T-helper 1 cell treated with Interleukin-12 subunit alpha and Interleukin-12 subunit beta and Interleukin-4 antibody, amounts not matched to agents 30 μg/mL and 1 μg/mL, for 36 hours (primary cell): Measurements from ENCODE around the gene ACE2.

ENCODE experiments used
- H3K27ac Mint-ChIP-seq: one replicate; pipeline ENCODE4 v1.8.0; 2021; ENCODE audit warnings: mild to moderate bottlenecking, mixed read lengths
- H3K27me3 Mint-ChIP-seq: one replicate; pipeline ENCODE4 v1.8.0; 2021; ENCODE audit warnings: low read depth, mixed read lengths
- H3K36me3 Mint-ChIP-seq: one replicate; pipeline ENCODE4 v1.8.0; 2021; ENCODE audit warnings: low read depth, mixed read lengths
- H3K4me1 Mint-ChIP-seq: one replicate; pipeline ENCODE4 v1.8.0; 2021; ENCODE audit warnings: low read depth, mixed read lengths
- H3K4me3 Mint-ChIP-seq: one replicate; pipeline ENCODE4 v1.8.0; 2021; ENCODE audit warnings: mild to moderate bottlenecking, moderate library complexity, mixed read lengths
- H3K9me3 Mint-ChIP-seq: one replicate; pipeline ENCODE4 v1.8.0; 2021; ENCODE audit warnings: mixed read lengths

The ACE2 gene

GRCh38 chrX:15560924-15561323, 39.8 kb downstream of the ACE2 start:
- no peaks in the 10 kb centered on the region for H3K9me3 Mint-ChIP-seq
- no peak overlapping the region for H3K4me3 Mint-ChIP-seq
- no peaks in the 10 kb centered on the region for H3K4me1 Mint-ChIP-seq
- H3K27ac Mint-ChIP-seq, result no peak overlapping the region
- H3K36me3 Mint-ChIP-seq, result no peaks in the 10 kb centered on the region
- H3K27me3 Mint-ChIP-seq, result no peaks in the 10 kb centered on the region

- H3K27me3 Mint-ChIP-seq, result no peaks in the 10 kb centered on the region
- H3K27ac Mint-ChIP-seq, result no peak overlapping the region
- H3K4me1 Mint-ChIP-seq, result no peaks in the 10 kb centered on the region
These were observed 41.5 kb downstream of the ACE2 start for GRCh38 chrX:15559227-15559626.

GRCh38 chrX:15549189-15550012, 51.4 kb downstream of the ACE2 start:
- H3K9me3 Mint-ChIP-seq, result no peaks in the 10 kb centered on the region

More at GRCh38 chrX:15559227-15559626, 41.5 kb downstream of the ACE2 start:
- H3K4me3 Mint-ChIP-seq, result no peak overlapping the region
- no peaks in the 10 kb centered on the region for H3K9me3 Mint-ChIP-seq
- no peaks in the 10 kb centered on the region for H3K36me3 Mint-ChIP-seq

GRCh38 chrX:15547356-15547755, 53.4 kb downstream of the ACE2 start:
- H3K36me3 Mint-ChIP-seq, result no peaks in the 10 kb centered on the region
- H3K4me3 Mint-ChIP-seq, result no peak overlapping the region
- H3K4me1 Mint-ChIP-seq, result no peaks in the 10 kb centered on the region
- H3K27ac Mint-ChIP-seq, result no peak overlapping the region
- H3K9me3 Mint-ChIP-seq, result no peaks in the 10 kb centered on the region
- H3K27me3 Mint-ChIP-seq, result no peaks in the 10 kb centered on the region

More at GRCh38 chrX:15549189-15550012, 51.4 kb downstream of the ACE2 start:
- H3K27ac Mint-ChIP-seq, result no peak overlapping the region
- no peaks in the 10 kb centered on the region for H3K36me3 Mint-ChIP-seq
- H3K27me3 Mint-ChIP-seq, result no peaks in the 10 kb centered on the region
- H3K4me3 Mint-ChIP-seq, result no peak overlapping the region
- no peaks in the 10 kb centered on the region for H3K4me1 Mint-ChIP-seq

- H3K4me1 Mint-ChIP-seq, result no peaks in the 10 kb centered on the region
- no peak overlapping the region for H3K27ac Mint-ChIP-seq
- H3K4me3 Mint-ChIP-seq, result no peak overlapping the region
- H3K27me3 Mint-ChIP-seq, result no peaks in the 10 kb centered on the region
- H3K36me3 Mint-ChIP-seq, result no peaks in the 10 kb centered on the region
- no peaks in the 10 kb centered on the region for H3K9me3 Mint-ChIP-seq
These were observed 54.0 kb downstream of the ACE2 start for GRCh38 chrX:15546745-15547144.

- Mint-ChIP-seq H3K4me1 (no peaks in the 10 kb centered on the region), H3K36me3 (no peaks in the 10 kb centered on the region), H3K4me3 (no peak overlapping the region)
These were observed 70.4 kb downstream of the ACE2 start for GRCh38 chrX:15530318-15530717.

GRCh38 chrX:15529165-15529564, 71.6 kb downstream of the ACE2 start:
- no peak overlapping the region for H3K27ac Mint-ChIP-seq
- H3K27me3 Mint-ChIP-seq, result peaks cover 4% of the 10 kb centered on the region
- no peaks in the 10 kb centered on the region for H3K4me1 Mint-ChIP-seq

More at GRCh38 chrX:15530318-15530717, 70.4 kb downstream of the ACE2 start:
- H3K27me3 Mint-ChIP-seq, result peaks cover 4% of the 10 kb centered on the region
- no peak overlapping the region for H3K27ac Mint-ChIP-seq
- no peaks in the 10 kb centered on the region for H3K9me3 Mint-ChIP-seq

GRCh38 chrX:15525664-15526416, 74.9 kb downstream of the ACE2 start:
- Mint-ChIP-seq H3K9me3 (no peaks in the 10 kb centered on the region), H3K4me1 (no peaks in the 10 kb centered on the region), H3K27ac (no peak overlapping the region), H3K4me3 (no peak overlapping the region), H3K36me3 (no peaks in the 10 kb centered on the region), H3K27me3 (peaks cover 10% of the 10 kb centered on the region)

More at GRCh38 chrX:15529165-15529564, 71.6 kb downstream of the ACE2 start:
- no peak overlapping the region for H3K4me3 Mint-ChIP-seq
- H3K36me3 Mint-ChIP-seq, result no peaks in the 10 kb centered on the region
- no peaks in the 10 kb centered on the region for H3K9me3 Mint-ChIP-seq

- no peaks in the 10 kb centered on the region for H3K9me3 Mint-ChIP-seq
- peaks cover 13% of the 10 kb centered on the region for H3K27me3 Mint-ChIP-seq
- H3K4me1 Mint-ChIP-seq, result no peaks in the 10 kb centered on the region
- H3K27ac Mint-ChIP-seq, result no peak overlapping the region
- no peak overlapping the region for H3K4me3 Mint-ChIP-seq
- no peaks in the 10 kb centered on the region for H3K36me3 Mint-ChIP-seq
These were observed 76.3 kb downstream of the ACE2 start for GRCh38 chrX:15524417-15524816.

GRCh38 chrX:15523088-15523487, 77.7 kb downstream of the ACE2 start:
- H3K27me3 Mint-ChIP-seq, result peaks cover 15% of the 10 kb centered on the region
- no peaks in the 10 kb centered on the region for H3K4me1 Mint-ChIP-seq
- no peaks in the 10 kb centered on the region for H3K9me3 Mint-ChIP-seq
- no peaks in the 10 kb centered on the region for H3K36me3 Mint-ChIP-seq
- no peak overlapping the region for H3K27ac Mint-ChIP-seq
- H3K4me3 Mint-ChIP-seq, result no peak overlapping the region

- Mint-ChIP-seq H3K36me3 (no peaks in the 10 kb centered on the region), H3K9me3 (no peaks in the 10 kb centered on the region), H3K27ac (no peak overlapping the region), H3K4me3 (no peak overlapping the region), H3K4me1 (no peaks in the 10 kb centered on the region), H3K27me3 (peaks cover 15% of the 10 kb centered on the region)
These were observed 78.3 kb downstream of the ACE2 start for GRCh38 chrX:15522464-15522863.

GRCh38 chrX:15515931-15516330, 84.8 kb downstream of the ACE2 start:
- H3K36me3 Mint-ChIP-seq, result no peaks in the 10 kb centered on the region
- H3K4me1 Mint-ChIP-seq, result no peaks in the 10 kb centered on the region
- no peaks in the 10 kb centered on the region for H3K9me3 Mint-ChIP-seq
- H3K27me3 Mint-ChIP-seq, result peaks cover 5% of the 10 kb centered on the region
- H3K4me3 Mint-ChIP-seq, result no peak overlapping the region
- no peak overlapping the region for H3K27ac Mint-ChIP-seq

- Mint-ChIP-seq H3K36me3 (no peaks in the 10 kb centered on the region), H3K4me1 (no peaks in the 10 kb centered on the region), H3K27me3 (peaks cover 5% of the 10 kb centered on the region), H3K27ac (no peak overlapping the region), H3K9me3 (no peaks in the 10 kb centered on the region), H3K4me3 (no peak overlapping the region)
These were observed 86.5 kb downstream of the ACE2 start for GRCh38 chrX:15514279-15514678.

GRCh38 chrX:15512401-15512965, 88.3 kb downstream of the ACE2 start:
- Mint-ChIP-seq H3K4me3 (no peak overlapping the region), H3K27ac (no peak overlapping the region), H3K9me3 (no peaks in the 10 kb centered on the region), H3K4me1 (no peaks in the 10 kb centered on the region), H3K27me3 (peaks cover 4% of the 10 kb centered on the region), H3K36me3 (no peaks in the 10 kb centered on the region)

- Mint-ChIP-seq H3K27ac (no peak overlapping the region), H3K4me3 (no peak overlapping the region), H3K27me3 (peaks cover 4% of the 10 kb centered on the region), H3K36me3 (no peaks in the 10 kb centered on the region), H3K9me3 (no peaks in the 10 kb centered on the region), H3K4me1 (no peaks in the 10 kb centered on the region)
These were observed 89.2 kb downstream of the ACE2 start for GRCh38 chrX:15511563-15511962.
